ENCODE measurements around the gene MB. TPM values are rescaled to one million over a fixed set of nuclear protein-coding genes. Genes with fewer than 3 reads are reported as not detected.

Gene MB
- total and polyA plus RNA-seq, 9 of the 15 experiments (the other 6 are each of a cell fraction or from before 2014, with no cell fraction given) = not detected

GRCh38 chr22:35651085-35651484, 34.0 kb upstream of the MB start (continued):
- TF ChIP-seq STAT6 (CRISPR knock-in tag; IDR thresholded peaks at IDR 0.05) (no peak), SNAPC5 (CRISPR knock-in tag; IDR thresholded peaks at IDR 0.05) (no peak), NR0B1 (IDR thresholded peaks at IDR 0.05; ENCODE audit: partially characterized antibody) (no peak), ASH1L (IDR thresholded peaks at IDR 0.05; ENCODE audit: borderline replicate concordance, low read depth, partially characterized antibody) (no peak), JUNB (CRISPR knock-in tag; conservative IDR thresholded peaks at IDR 0.05) (no peak), ZNF311 (CRISPR knock-in tag; IDR thresholded peaks at IDR 0.05) (no peak), ATF3 (IDR thresholded peaks at IDR 0.05) (no peak), ATF3 (CRISPR knock-in tag; conservative IDR thresholded peaks at IDR 0.05) (no peak)
